ENCODE data around the gene NT5C1B. TPM values are rescaled to one million over a fixed set of nuclear protein-coding genes. Genes with fewer than 3 reads are reported as not detected.
A peak's percentile ranks its signal among the peaks of the same experiment; 100 is the strongest.

The NT5C1B gene
- polyA plus RNA-seq, 6 donors from 2014 or later, result 0.25 to 0.64 (median 0.39) TPM; not detected in 2

GRCh38 chr2:18514526-18515461, 74.6 kb downstream of the NT5C1B start:
- Mint-ChIP-seq H3K4me1 (no peaks in the 10 kb centered on the region), H3K27me3 (peaks cover 28 to 38% (median 29%) of the 10 kb centered on the region in 3 donors), H3K9me3 (no peaks in the 10 kb centered on the region), H3K4me3 (peak overlapping the region in 1 of 8 donors; percentile 52), H3K27ac (peak overlapping the region in 1 of 6 donors; percentile 34), H3K36me3 (no peaks in the 10 kb centered on the region)
- no peak for DNase-seq
- ATAC-seq (ENCODE audit: low read depth in 2 of 2), result no peak

Other genes with a start within 250 kb of the NT5C1B start
- 10 to 100 TPM; 44.7 to 66.8 (median 62.1) TPM for gene RDH14, start 28.9 kb downstream of the NT5C1B start, polyA plus RNA-seq (ENCODE audit: low read depth in 6 of 6)

All from naive B cell (primary cell).